ENCODE measurements around the gene DLL4.
"Not testable (repeated sequence)": the region's sequence is repeated elsewhere in the genome, so short reads cannot be mapped to it uniquely, and the experiment has no call there.

Gene DLL4

GRCh38 chr15:40957041-40957555 lies 28.0 kb downstream of the DLL4 start:
- in situ Hi-C loops (cut with MboI; ENCODE audit: low sequenced_read_pairs) = no loop called here

DNA sequence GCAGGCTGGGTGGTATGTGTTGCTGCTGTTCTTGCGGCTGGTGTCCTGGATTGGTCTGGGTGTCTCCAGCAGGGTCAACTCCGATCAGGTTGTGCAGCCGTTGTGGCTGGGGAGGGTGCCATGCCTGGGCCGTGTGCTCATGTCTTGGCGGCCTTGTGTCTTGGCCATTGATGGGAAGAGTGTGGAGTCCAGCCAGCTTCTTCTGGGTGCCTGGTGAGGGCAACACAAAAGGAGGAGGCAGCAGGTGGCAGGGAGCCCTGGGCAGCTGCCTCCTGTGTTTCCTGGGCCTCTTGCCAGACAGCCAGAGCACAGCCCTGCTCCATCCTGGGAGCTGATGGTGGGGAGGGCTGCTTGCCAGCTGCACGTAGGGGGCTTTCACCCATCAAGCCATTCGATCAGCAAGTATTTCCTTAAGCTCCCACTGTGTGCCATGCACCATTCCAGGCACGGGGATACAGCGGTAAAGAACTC lies 28.5 kb downstream of the DLL4 start:
- in situ Hi-C loops (cut with MboI; ENCODE audit: low sequenced_read_pairs) = no loop called here

DNA sequence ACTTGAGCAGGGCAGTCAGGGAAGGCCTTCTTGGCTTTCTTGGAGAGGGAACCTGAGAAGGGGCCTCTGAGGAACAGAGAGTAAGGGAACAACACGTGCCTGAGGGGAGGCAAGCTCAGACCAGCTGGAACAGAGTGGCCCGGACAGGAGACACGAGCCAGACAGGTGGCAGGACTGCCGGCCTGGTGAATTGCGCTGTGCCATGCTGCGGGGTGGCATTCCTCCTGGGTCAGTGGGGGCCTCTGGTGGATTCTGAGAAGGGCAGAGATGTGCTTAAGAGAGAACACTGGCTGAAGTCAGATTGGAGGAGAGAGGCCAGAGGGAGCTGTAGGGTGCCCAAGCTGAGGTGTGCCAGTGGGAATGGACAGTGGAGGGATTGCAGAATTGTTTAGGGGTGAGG lies 29.0 kb downstream of the DLL4 start:
- in situ Hi-C loops (cut with MboI; ENCODE audit: low sequenced_read_pairs) = no loop called here

- in situ Hi-C loops (cut with MboI; ENCODE audit: low sequenced_read_pairs) = no loop called here
These were observed 29.6 kb downstream of the DLL4 start for GRCh38 chr15:40958723-40959122.

- in situ Hi-C loops (cut with MboI; ENCODE audit: low sequenced_read_pairs) = no loop called here
These were observed 30.4 kb downstream of the DLL4 start for GRCh38 chr15:40959331-40960141.

- in situ Hi-C loops (cut with MboI; ENCODE audit: low sequenced_read_pairs) = no loop called here
These were observed 31.2 kb downstream of the DLL4 start for GRCh38 chr15:40960151-40960885.

DNA sequence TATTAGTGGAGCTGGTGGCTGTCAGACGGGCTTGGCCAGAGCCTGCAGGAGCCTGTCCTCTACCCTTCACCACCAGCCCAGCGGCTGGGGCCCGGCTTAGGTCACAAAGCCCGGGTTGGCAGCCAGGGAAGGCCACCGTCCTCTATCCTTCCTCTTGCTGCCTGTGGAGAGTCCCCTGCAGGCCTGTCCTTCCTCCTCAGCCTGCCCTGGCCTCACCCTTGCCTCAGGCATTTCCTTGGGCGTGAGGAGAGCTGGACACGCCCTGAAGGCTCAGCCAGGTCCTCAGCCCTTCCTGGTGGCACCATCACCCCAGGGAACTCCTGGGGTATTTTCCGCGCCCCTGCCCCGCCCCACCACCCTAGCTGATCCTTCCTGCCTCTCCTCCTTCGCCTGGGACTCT lies 31.8 kb downstream of the DLL4 start:
- in situ Hi-C loops (cut with MboI; ENCODE audit: low sequenced_read_pairs) = no loop called here

DNA sequence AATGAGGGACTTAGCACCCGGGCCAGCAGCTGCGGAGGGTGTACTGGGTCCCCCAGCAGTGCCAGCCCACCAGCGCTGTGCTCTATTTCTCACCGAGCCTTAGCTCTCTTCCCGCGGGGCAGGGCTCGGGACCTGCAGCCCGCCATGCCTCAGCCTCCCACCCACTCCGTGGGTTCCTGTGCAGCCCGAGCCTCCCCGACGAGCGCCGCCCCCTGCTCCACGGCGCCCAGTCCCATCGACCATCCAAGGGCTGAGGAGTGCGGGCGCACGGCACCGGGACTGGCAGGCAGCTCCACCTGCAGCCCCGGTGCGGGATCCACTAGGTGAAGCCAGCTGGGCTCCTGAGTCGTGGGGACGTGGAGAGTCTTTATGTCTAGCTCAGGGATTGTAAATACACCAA lies 32.6 kb downstream of the DLL4 start:
- in situ Hi-C loops (cut with MboI; ENCODE audit: low sequenced_read_pairs) = not testable (repeated sequence)

- in situ Hi-C loops (cut with MboI; ENCODE audit: low sequenced_read_pairs) = not testable (repeated sequence)
These were observed 33.2 kb downstream of the DLL4 start for GRCh38 chr15:40962317-40962716.

DNA sequence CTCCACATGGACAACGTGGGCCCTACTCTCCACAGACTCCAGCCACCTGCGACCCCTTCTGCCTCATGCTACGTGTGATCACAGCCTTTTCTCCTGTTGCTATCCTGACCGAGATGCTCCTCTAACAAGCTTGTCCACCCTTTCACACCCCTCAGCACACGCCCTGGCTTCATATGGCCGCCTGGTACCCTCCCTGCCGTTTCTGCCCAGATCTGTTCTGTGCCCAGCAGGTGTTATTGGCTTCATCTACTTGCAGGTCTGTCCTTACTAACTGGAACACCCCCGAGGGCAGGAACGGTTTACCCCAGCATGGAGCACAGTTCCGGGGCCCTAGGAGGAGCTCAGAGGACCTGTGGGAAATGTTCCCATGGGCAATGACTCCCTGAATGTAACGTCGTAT lies 34.1 kb downstream of the DLL4 start:
- in situ Hi-C loops (cut with MboI; ENCODE audit: low sequenced_read_pairs) = no loop called here

GRCh38 chr15:40964006-40964405 lies 34.9 kb downstream of the DLL4 start:
- in situ Hi-C loops (cut with MboI; ENCODE audit: low sequenced_read_pairs) = no loop called here

GRCh38 chr15:40964634-40965033 lies 35.5 kb downstream of the DLL4 start:
- in situ Hi-C loops (cut with MboI; ENCODE audit: low sequenced_read_pairs) = no loop called here

- in situ Hi-C loops (cut with MboI; ENCODE audit: low sequenced_read_pairs) = no loop called here
These were observed 39.3 kb downstream of the DLL4 start for GRCh38 chr15:40968290-40969085.

DNA sequence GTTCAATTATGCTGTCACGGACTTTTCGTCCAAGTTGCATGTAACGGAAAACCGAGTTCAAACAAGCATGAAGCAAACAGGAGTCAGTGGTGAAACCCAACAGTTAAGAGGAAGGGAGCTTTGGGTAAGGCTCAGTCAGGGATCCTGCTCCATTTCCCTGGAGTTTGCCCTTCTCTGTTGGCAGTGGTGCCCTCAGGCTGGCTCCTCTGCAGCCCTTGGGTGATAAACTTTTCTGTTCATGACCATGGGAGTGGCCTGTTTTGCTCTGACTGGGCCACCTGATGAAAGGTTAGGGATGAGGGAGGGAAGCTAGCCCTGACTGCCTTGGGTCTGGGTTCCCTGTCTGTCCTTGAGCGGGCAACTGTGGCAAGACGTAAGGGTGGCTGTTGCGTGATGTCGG lies 40.2 kb downstream of the DLL4 start:
- in situ Hi-C loops (cut with MboI; ENCODE audit: low sequenced_read_pairs) = no loop called here

DNA sequence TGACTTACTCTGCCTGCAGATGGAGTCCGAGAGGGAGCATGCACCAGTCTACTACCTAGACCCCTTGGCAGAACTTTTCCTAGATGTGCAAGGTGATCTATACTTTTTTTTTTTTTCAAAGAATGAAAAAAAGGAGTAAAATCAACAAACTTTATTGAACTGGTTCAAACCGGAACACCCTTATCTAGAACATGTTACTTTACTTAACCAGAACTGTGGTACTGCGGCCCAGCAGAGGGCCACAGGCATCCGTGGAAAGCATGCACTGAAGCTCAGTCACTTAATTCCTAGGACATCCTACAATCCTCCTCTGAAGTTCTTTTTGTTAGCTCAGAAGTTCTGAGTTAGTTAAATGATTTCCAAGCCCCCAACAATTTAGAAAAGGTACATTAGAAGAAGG lies 45.7 kb downstream of the DLL4 start:
- in situ Hi-C loops (cut with MboI; ENCODE audit: low sequenced_read_pairs) = no loop called here

DNA sequence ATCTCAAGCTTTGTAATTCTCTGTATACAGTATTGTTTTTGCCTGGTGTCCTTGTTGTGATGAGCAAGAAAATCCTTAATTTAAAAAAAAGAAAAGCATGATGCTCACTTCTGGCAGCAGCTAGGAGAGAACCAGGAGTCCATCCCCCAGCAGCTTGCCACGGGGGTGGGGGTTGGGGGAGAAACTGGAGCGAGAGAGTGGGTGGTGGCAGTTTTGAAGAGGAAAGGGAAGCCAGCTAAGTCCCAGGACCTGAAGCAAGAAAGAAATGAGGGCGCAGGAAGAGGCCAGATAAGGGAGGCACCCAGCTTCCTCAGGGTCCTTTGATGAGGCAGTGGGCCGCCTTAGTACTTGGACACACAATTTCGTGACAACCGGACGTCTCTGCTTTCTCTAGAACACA lies 47.7 kb downstream of the DLL4 start:
- in situ Hi-C loops (cut with MboI; ENCODE audit: low sequenced_read_pairs) = no loop called here

- in situ Hi-C loops (cut with MboI; ENCODE audit: low sequenced_read_pairs) = no loop called here
These were observed 49.0 kb downstream of the DLL4 start for GRCh38 chr15:40978141-40978540.

DNA sequence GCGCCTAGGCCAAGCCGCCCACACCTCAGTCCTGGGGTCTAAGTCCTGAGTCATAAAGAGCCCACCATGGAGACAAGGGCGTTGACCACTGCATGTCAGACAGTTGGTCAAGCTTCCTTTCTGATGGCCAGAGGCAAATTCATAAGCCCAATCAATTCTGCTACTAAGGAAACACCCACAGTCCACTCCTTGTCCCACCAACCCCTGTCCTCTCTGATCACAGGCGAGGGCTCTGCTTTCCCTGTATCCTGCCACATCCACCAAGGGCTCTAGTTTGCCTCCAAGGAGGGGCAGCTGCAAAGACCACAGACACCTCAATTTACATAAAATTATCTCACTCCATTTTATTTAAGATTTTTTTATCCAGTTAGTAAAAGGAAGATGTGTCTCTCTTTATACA lies 49.4 kb downstream of the DLL4 start:
- in situ Hi-C loops (cut with MboI; ENCODE audit: low sequenced_read_pairs) = no loop called here

GRCh38 chr15:40981186-40981585 lies 52.0 kb downstream of the DLL4 start:
- in situ Hi-C loops (cut with MboI; ENCODE audit: low sequenced_read_pairs) = no loop called here

DNA sequence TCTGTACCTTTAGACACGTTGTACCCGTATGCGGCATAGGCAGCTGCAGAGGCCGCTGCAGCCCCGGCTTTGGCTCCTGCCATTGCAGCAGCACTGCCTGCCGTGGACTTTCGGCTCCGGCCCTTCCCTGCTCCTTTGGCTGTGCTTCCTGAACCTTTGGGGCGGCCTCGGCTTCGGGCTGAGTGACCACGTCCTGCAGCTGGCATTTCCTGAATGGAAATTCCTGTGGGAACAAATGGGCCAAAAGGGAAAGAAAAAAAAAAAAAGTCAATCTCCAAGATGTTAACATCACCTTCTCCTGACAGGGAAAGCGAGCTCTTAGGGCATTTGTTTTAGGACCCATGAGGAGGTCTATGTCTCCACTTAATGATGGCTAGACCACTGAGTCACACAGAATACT lies 53.7 kb downstream of the DLL4 start:
- in situ Hi-C loops (cut with MboI; ENCODE audit: low sequenced_read_pairs) = no loop called here

GRCh38 chr15:40984406-40984805 lies 55.3 kb downstream of the DLL4 start:
- in situ Hi-C loops (cut with MboI; ENCODE audit: low sequenced_read_pairs) = no loop called here

All from HL-60/S4 (cell line).